Muscle of arm (tissue), 12 donors: ENCODE measurements around the gene LARGE1. TPM values are rescaled to one million over a fixed set of nuclear protein-coding genes. Genes with fewer than 3 reads are reported as not detected.

Experiments used
- DNase-seq: peaks from one replicate; pipeline ENCODE4 v3.0.0-alpha.2; 2013
- polyA plus RNA-seq, 12 donors: library from polyadenylated mRNA; unstranded; fragments of 120-200 nt; gene quantifications; one replicate each; pipeline ENCODE4 v1.2.1, GENCODE V29; 2013; ENCODE audit not compliant: insufficient read length in 12 of 12

Gene LARGE1
- polyA plus RNA-seq, 12 donors = 9.2 to 14.1 (median 10.9) TPM; not detected in 1

DNA sequence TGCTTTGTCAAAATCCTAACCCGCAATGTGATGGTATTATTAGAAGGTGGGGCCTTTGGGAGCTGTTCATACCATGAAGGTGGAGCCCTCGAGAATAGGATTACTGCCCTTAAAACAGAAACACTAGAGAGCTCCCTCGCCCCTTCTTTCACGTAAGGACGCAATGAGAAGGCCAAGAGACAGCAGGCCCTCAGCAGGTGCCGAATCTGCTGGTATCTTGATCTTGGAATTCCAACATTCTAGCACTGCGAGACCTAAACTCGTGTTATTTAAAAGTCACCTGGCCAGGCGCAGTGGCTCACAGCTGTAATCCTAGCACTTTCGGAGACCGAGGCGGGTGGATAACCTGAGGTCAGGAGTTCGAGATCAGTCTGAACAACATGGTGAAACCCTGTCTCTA lies 33.1 kb downstream of the LARGE1 start:
- no peak for DNase-seq

DNA sequence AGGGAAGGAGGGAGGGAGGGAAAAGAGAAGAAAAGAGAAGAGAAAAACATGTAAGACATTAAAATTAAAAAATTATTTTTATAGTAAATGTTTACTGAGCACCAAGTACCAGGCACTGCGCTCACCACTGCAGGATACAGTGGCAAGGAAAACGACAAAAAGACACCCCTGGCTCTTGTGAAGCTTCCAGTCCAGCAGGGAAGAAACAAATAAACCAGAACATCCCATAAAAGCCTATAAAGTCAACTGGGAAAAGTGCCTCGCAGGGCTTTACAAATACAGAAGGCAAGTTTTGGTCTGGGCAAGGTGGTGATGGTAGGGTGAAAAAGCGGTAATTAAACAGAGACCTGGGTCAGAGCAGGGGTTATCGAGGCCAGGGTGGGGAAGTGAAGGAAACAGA lies 33.6 kb downstream of the LARGE1 start:
- no peak for DNase-seq

- no peak for DNase-seq
These were observed 35.4 kb downstream of the LARGE1 start for GRCh38 chr22:33884829-33885228.

- no peak for DNase-seq
These were observed 36.1 kb downstream of the LARGE1 start for GRCh38 chr22:33883961-33884808.

DNA sequence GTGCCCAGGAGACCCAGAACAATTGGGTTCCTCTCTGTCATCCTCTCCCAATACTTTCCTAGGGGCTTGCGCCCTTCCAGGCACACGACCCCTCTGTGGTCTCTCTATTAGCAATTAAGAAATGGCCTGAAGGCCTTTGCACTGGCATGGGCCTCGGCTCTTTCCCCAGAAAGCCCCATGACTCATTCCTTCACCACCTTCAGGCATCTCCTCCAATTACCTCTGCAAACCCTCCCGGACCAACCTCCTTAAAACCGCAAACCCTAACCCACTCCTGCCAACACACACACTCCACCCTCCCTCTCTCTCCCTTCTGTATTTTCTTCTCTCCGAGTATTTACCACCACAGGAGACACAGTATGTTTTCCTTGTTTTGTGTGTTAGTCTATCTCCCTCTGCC lies 36.7 kb downstream of the LARGE1 start:
- no peak for DNase-seq

- DNase-seq = no peak
These were observed 37.3 kb downstream of the LARGE1 start for GRCh38 chr22:33882991-33883390.

DNA sequence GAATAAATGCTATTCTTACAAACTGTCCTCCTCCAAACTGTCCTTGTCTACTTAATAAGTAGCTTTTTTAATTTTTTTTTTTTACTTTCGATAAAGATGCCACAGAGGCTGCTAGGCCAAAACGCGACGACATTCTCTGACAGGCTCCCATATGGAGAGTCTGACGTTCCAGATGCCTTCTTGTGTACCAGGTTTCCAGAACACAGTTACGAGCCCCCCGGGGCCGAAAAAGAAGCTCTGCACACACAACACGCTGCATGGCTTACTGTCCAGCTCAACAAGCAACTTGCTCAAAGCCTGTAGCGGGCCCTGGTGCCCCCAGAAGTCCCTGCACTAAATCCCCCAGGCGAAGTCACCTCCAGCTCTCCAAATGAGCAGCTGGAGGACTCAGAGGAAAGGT lies 39.3 kb downstream of the LARGE1 start:
- no peak for DNase-seq

- no peak for DNase-seq
These were observed 40.5 kb downstream of the LARGE1 start for GRCh38 chr22:33879796-33880195.

GRCh38 chr22:33875316-33875715 lies 45.0 kb downstream of the LARGE1 start:
- no peak for DNase-seq

DNA sequence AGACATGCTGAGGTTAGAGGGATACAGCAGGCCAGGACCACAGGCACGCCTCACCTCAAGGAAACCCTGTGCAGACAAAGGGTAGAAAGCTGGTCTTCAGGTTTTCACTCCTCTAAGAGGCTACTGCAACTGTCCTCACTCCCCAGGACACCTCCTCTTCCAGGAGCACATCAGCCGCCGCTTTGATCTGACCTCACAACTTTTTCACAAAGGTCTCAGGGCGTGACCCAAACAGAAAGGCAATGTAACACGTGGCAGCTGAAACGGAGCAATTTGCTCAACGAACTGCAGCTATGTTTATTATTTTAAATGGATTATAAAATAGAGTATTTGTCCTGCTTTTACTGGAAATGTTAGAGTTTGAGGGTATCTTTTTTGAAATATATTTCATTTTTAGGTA lies 46.1 kb downstream of the LARGE1 start:
- DNase-seq = no peak

GRCh38 chr22:33873666-33874065 lies 46.6 kb downstream of the LARGE1 start:
- no peak for DNase-seq

DNA sequence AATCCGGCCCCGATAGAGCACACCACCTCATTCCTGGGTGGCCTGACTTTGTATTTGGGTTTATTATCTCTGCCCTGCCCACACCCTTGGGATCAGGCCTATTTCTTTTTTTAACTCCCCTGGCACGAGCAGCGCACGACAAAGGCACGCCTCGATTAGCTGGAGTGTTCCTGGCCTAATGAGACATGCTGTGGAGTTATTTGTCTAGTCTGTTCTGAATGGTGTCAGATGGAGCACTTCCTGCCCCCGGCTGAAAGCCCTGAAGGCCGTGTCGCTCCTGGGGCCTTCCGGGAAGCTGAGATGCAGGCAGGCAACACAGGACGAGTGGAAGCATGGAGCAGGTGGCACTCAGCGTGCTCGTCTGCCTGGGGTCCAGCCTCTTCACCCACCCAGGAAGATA lies 47.1 kb downstream of the LARGE1 start:
- no peak for DNase-seq

GRCh38 chr22:33871935-33872334 lies 48.3 kb downstream of the LARGE1 start:
- no peak for DNase-seq

DNA sequence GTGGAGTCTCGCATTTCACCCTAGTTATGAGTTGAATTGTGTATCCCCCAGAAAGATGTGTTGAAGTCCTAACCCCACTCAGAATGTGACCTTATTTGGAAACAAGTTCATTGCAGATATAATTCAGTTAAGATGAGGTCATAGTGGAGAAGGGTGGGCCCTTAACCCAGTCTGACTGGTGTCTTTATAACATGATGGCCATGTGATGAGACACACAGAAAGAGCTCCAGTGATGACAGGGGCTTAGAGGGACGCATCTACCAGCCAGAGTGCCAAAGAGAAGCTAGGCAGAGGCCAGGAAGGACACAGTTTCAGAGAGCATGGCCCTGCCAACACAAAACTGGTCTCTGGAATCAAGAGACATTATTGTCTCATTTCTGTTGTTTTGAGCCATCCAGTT lies 50.3 kb downstream of the LARGE1 start:
- no peak for DNase-seq

DNA sequence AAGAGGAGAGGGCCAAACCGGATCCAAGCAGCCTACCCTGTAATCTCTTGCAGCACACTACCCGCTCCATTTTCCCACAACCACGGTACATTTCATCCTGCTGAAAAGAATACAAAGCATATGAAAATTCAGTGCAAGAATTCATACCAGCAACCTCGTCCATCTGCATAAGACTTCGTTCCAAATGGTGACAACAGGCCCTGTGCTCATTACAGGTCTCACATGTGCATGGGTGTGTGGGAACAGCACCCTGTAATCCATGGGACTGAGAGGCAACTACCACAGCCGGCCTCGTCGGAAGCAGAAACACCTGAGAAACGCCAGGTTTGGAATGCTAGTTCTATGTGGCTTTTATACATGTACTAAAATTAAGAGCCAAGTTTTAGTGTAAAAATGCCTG lies 52.3 kb downstream of the LARGE1 start:
- DNase-seq = no peak

DNA sequence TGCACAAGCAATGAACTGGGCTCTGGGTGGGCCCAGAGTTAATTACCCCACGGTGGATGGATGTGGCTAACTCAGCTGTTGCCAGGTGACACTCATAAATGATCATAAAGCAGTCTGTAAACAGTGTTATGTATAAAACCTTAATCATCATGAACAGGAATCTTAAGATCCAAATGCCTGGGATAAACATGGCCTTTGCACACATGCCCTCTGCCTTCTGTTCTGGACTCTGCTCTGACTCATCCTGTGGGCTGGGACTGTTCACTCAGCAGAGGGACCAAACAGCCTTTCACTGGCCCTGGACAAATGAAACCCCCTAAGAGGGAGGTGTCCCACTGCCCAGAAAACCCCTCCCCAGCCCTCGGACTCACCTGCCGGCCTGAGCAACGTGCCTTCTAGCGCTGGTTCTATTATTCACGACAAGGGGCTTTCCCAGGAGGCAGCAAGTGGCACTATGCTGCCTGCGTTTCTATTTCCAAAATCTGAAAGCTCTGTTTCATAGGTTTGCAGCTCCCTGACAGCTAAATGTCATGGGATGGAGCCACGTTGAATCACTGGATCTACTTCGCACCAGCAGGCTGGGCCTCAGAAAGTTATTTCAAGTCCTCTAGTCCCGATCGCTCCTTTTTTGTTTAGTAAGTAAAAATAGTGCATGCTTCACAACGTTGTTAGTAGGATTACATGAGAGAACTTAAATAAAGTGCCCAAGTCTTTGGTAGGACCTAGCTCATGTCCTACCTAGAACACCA lies 53.0 kb downstream of the LARGE1 start:
- no peak for DNase-seq

- no peak for DNase-seq
These were observed 53.8 kb downstream of the LARGE1 start for GRCh38 chr22:33866511-33866910.

- DNase-seq = no peak
These were observed 54.3 kb downstream of the LARGE1 start for GRCh38 chr22:33865996-33866395.

DNA sequence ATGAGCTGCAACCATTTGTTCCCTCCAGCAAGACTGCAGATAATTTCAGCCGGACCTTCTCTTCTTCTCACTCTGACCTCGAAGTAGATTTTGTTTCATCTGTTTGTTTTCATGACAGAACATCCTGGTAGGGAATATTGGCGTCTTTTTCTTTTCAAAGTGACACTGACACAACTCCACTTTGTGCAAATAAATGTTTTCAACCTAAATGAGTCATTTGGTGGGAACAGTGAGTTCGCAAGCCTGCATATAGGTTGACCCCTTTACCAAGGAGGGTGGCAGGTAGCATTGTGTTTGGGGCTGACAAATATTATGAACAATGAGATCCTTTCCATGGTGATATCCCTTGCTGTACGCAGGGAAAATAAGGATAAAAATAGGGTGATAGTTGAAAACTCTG lies 55.0 kb downstream of the LARGE1 start:
- DNase-seq = no peak

GRCh38 chr22:33864723-33865130 lies 55.5 kb downstream of the LARGE1 start:
- DNase-seq = no peak

GRCh38 chr22:33861216-33861875 lies 58.9 kb downstream of the LARGE1 start:
- no peak for DNase-seq

- DNase-seq = no peak
These were observed 59.9 kb downstream of the LARGE1 start for GRCh38 chr22:33860386-33860785.

DNA sequence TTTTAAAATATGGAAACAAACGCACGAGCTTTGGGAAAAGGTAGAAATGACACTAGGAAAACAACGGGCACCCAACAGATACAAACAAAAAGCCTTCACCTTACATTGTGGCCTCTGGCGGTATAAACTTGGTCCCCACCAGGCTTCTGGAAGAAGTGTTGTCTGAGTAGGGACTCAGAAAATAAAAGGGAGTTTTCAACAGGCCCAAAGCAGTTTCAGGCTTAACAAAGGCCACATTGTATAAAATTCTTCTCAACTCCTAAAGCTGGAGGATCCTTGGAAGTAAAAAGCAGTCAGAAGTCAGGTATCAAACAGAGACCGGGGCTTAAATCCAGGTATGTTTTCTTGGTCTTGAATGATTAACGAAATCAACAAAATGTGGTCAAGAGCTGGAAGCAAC lies 61.0 kb downstream of the LARGE1 start:
- DNase-seq = no peak
